H9 (cell line): ENCODE measurements around the gene SLCO4A1. TPM values are rescaled to one million over a fixed set of nuclear protein-coding genes. Genes with fewer than 3 reads are reported as not detected.

ENCODE experiments used
- DNase-seq: peaks from one replicate; pipeline ENCODE4 v3.0.0-alpha.2; 2017
- H2AFZ ChIP-seq: one replicate; pipeline ENCODE4 v1.6.1; 2013; ENCODE audit warnings: mild to moderate bottlenecking, low read length, control low read depth, moderate library complexity
- H2AK5ac ChIP-seq: 2 replicates; pipeline ENCODE4 v1.6.1; 2013; ENCODE audit warnings: low read length, control low read depth, mixed read lengths; ENCODE audit not compliant: insufficient read length
- H2BK120ac ChIP-seq: one replicate; pipeline ENCODE4 v1.6.1; 2013; ENCODE audit warnings: low read depth, mild to moderate bottlenecking, low read length, control low read depth, inconsistent platforms; ENCODE audit not compliant: poor library complexity, severe bottlenecking
- H2BK12ac ChIP-seq: 2 replicates; pipeline ENCODE4 v1.6.1; 2013; ENCODE audit warnings: low read length, control low read depth, mixed read lengths, low read depth; ENCODE audit not compliant: insufficient read length
- H2BK15ac ChIP-seq: 2 replicates; pipeline ENCODE4 v1.6.1; 2013; ENCODE audit warnings: low read depth, low read length, control low read depth
- H2BK20ac ChIP-seq: one replicate; pipeline ENCODE4 v1.6.1; 2013; ENCODE audit warnings: low read depth, mild to moderate bottlenecking, low read length, control low read depth, inconsistent platforms; ENCODE audit not compliant: poor library complexity, severe bottlenecking
- H2BK5ac ChIP-seq: 2 replicates; pipeline ENCODE4 v1.6.1; 2013; ENCODE audit warnings: low read length, control low read depth, mixed read lengths; ENCODE audit not compliant: insufficient read length
- H3K14ac ChIP-seq: 2 replicates; pipeline ENCODE4 v1.6.1; 2013; ENCODE audit warnings: low read length, control low read depth; ENCODE audit not compliant: insufficient read depth
- H3K18ac ChIP-seq: 2 replicates; pipeline ENCODE4 v1.6.1; 2013; ENCODE audit warnings: low read depth, mild to moderate bottlenecking, mixed read lengths, low read length, control low read depth; ENCODE audit not compliant: insufficient read length
- H3K23ac ChIP-seq: 2 replicates; pipeline ENCODE4 v1.6.1; 2013; ENCODE audit warnings: low read length, control low read depth, mixed read lengths, low read depth; ENCODE audit not compliant: insufficient read length
- H3K23me2 ChIP-seq: 2 replicates; pipeline ENCODE4 v1.6.1; 2013; ENCODE audit warnings: low read depth, mild to moderate bottlenecking, mixed read lengths, low read length, control low read depth; ENCODE audit not compliant: insufficient read length, poor library complexity, severe bottlenecking
- H3K27ac ChIP-seq: 2 replicates; pipeline ENCODE4 v1.5.1; 2013; ENCODE audit warnings: low read length, control low read depth, mixed read lengths, low read depth; ENCODE audit not compliant: insufficient read length
- H3K27me3 ChIP-seq: 2 replicates; pipeline ENCODE4 v1.6.1; 2013; ENCODE audit warnings: low read length, control low read depth, inconsistent platforms; ENCODE audit not compliant: insufficient read depth
- H3K4ac ChIP-seq: 2 replicates; pipeline ENCODE4 v1.6.1; 2013; ENCODE audit warnings: low read depth, mild to moderate bottlenecking, control low read depth, inconsistent platforms, low read length, moderate library complexity
- H3K4me1 ChIP-seq: 2 replicates; pipeline ENCODE4 v1.6.1; 2013; ENCODE audit warnings: low read length, control low read depth, inconsistent platforms; ENCODE audit not compliant: insufficient read depth
- H3K4me2 ChIP-seq: 2 replicates; pipeline ENCODE4 v1.6.1; 2013; ENCODE audit warnings: low read length, control low read depth, mixed read lengths; ENCODE audit not compliant: insufficient read length, insufficient read depth
- H3K56ac ChIP-seq: 2 replicates; pipeline ENCODE4 v1.6.1; 2013; ENCODE audit warnings: low read depth, mild to moderate bottlenecking, mixed read lengths, low read length, control low read depth; ENCODE audit not compliant: insufficient read length
- H3K79me1 ChIP-seq: 2 replicates; pipeline ENCODE4 v1.6.1; 2013; ENCODE audit warnings: low read depth, mild to moderate bottlenecking, moderate library complexity, low read length, control low read depth, inconsistent platforms; ENCODE audit not compliant: insufficient read depth, poor library complexity, severe bottlenecking
- H3K79me2 ChIP-seq: 2 replicates; pipeline ENCODE4 v1.6.1; 2013; ENCODE audit warnings: low read length, control low read depth, inconsistent platforms; ENCODE audit not compliant: insufficient read depth
- H3K9ac ChIP-seq: 2 replicates; pipeline ENCODE4 v1.6.1; 2013; ENCODE audit warnings: low read length, control low read depth, mixed read lengths; ENCODE audit not compliant: insufficient read length; ENCODE audit errors: extremely low read depth
- H3K9me3 ChIP-seq: one replicate; pipeline ENCODE4 v1.6.1; 2013; ENCODE audit warnings: low read depth, low read length, inconsistent platforms; ENCODE audit not compliant: control insufficient read depth
- H3T11ph ChIP-seq: one replicate; pipeline ENCODE4 v1.6.1; 2013; ENCODE audit warnings: mild to moderate bottlenecking, low read length, control low read depth, inconsistent platforms
- H4K20me1 ChIP-seq: one replicate; pipeline ENCODE4 v1.6.1; 2013; ENCODE audit not compliant: control insufficient read depth, insufficient read length, insufficient read depth
- H4K5ac ChIP-seq: 2 replicates; pipeline ENCODE4 v1.6.1; 2013; ENCODE audit warnings: low read depth, mild to moderate bottlenecking, mixed read lengths, low read length, control low read depth; ENCODE audit not compliant: insufficient read length
- H4K8ac ChIP-seq: replicated peaks from 2 replicates; pipeline ENCODE4 v1.6.1; 2013; ENCODE audit warnings: low read length, control low read depth, mixed read lengths, low read depth; ENCODE audit not compliant: insufficient read length
- H4K91ac ChIP-seq: 2 replicates; pipeline ENCODE4 v1.6.1; 2013; ENCODE audit warnings: low read depth, mild to moderate bottlenecking, moderate library complexity, mixed read lengths, low read length, control low read depth; ENCODE audit not compliant: insufficient read length
- H3K27ac Mint-ChIP-seq, 3 experiments: 2 replicates in 2 of 3; 3 replicates in 1 of 3; pipeline ENCODE4 v1.8.0; 2020 to 2021; ENCODE audit warnings: mixed read lengths in 3 of 3, mild to moderate bottlenecking in 1 of 3, moderate library complexity in 1 of 3
- H3K27me3 Mint-ChIP-seq: 2 replicates; pipeline ENCODE4 v1.8.0; 2021; ENCODE audit warnings: low read depth, mild to moderate bottlenecking, moderate library complexity, mixed read lengths
- H3K36me3 Mint-ChIP-seq, 3 experiments: 2 replicates in 2 of 3; 3 replicates in 1 of 3; pipeline ENCODE4 v1.8.0; 2020 to 2021; ENCODE audit warnings: low read depth in 3 of 3, mixed read lengths in 3 of 3; ENCODE audit not compliant: insufficient read depth in 1 of 3
- H3K4me1 Mint-ChIP-seq, 2 experiments: 2 replicates each; pipeline ENCODE4 v1.8.0; 2020; ENCODE audit warnings: mixed read lengths in 2 of 2
- H3K4me3 Mint-ChIP-seq, 2 experiments: 2 replicates in 1 of 2; 3 replicates in 1 of 2; pipeline ENCODE4 v1.8.0; 2020 to 2021; ENCODE audit warnings: mild to moderate bottlenecking in 2 of 2, mixed read lengths in 2 of 2, moderate library complexity in 1 of 2
- H3K9me3 Mint-ChIP-seq, 2 experiments: 2 replicates in 1 of 2; 3 replicates in 1 of 2; pipeline ENCODE4 v1.8.0; 2020; ENCODE audit warnings: mild to moderate bottlenecking in 2 of 2, mixed read lengths in 2 of 2, moderate library complexity in 1 of 2
- CTCF ChIP-seq: fragments of 200-600 bp; sonication (generic); conservative IDR thresholded peaks from 3 replicates; pipeline ENCODE4 v1.8.0; 2021; ENCODE audit warnings: antibody characterized with exemption, mild to moderate bottlenecking
- whole genome bisulfite sequencing: extraction: QIAGEN DNeasy Blood & Tissue Kit; methylation state at CpG from one replicate; pipeline ENCODE4 v1.1.7; 2013; ENCODE audit warnings: missing lambda C conversion rate, low lambda C conversion rate, mixed read lengths; ENCODE audit not compliant: insufficient read length; ENCODE audit errors: extremely low coverage; 5-methylcytosine and 5-hydroxymethylcytosine counted together
- total RNA-seq: library from RNA; stranded (reverse); gene quantifications from 2 replicates; pipeline ENCODE4 v1.2.1, GENCODE V29; 2021

SLCO4A1 gene
- total RNA-seq, 1 experiment from 2014 or later, result 9.4 TPM

DNA sequence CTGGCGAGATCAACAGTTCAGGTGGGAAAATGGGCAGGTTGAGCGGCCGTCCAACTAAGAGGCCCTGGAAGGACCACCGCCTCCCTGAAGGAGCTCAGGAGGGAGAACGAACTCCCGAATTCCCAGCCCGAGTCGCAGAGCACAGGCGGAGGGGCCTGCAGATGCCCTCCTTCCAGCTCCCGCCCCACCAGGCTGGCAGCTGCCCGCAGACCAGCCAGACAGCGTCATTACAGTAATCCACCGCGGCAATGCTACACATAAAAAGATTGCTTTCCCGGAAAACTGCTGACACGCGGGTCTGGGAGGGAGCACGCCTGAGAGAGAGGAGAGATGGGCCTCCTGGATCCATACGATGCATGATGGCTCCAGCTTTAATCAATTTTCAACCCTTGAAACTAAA lies 30.5 kb upstream of the SLCO4A1 start:
- DNase-seq, result no peak
- no peaks in the 10 kb centered on the region for H3K79me1 ChIP-seq
- H4K20me1 ChIP-seq, result peaks cover 2% of the 10 kb centered on the region
- H3K9me3 ChIP-seq, result no peaks in the 10 kb centered on the region
- no peaks in the 10 kb centered on the region; the same call in 1 of the 2 replicates for H3K4me1 ChIP-seq
- WGBS, result no CpG with 5 or more reads among the region's 19 CpGs
- no peak for TF ChIP-seq CTCF
- no peak overlapping the region for H2AK5ac ChIP-seq
- H3K79me2 ChIP-seq, result no peaks in the 10 kb centered on the region
- no peak overlapping the region for H3K9ac ChIP-seq
- H2BK20ac ChIP-seq, result no peak overlapping the region
- no peak overlapping the region for H2BK15ac ChIP-seq
- H2BK12ac ChIP-seq, result no peak overlapping the region
- H3K4ac ChIP-seq, result no peak overlapping the region
- no peak overlapping the region for H2AFZ ChIP-seq
- H3K36me3 Mint-ChIP-seq, result peaks cover 0 to 2% (median 0%) of the 10 kb centered on the region in 3 experiments; a peak in 2 of 7 replicates
- H3K27me3 Mint-ChIP-seq, result peaks cover 12% of the 10 kb centered on the region
- H3K4me1 Mint-ChIP-seq, result peaks cover 0 to 11% of the 10 kb centered on the region in 2 experiments; a peak in 1 of 4 replicates
- H3K27ac ChIP-seq, result no peak overlapping the region
- H4K5ac ChIP-seq, result no peak overlapping the region
- no peak overlapping the region for H3K23ac ChIP-seq
- H3K27me3 ChIP-seq, result no peaks in the 10 kb centered on the region
- peaks cover 0 to 3% of the 10 kb centered on the region in 2 experiments; a peak in 2 of 5 replicates for H3K9me3 Mint-ChIP-seq
- H3K56ac ChIP-seq, result no peak overlapping the region
- H3K27ac Mint-ChIP-seq, result no peak overlapping the region
- no peak overlapping the region for H3T11ph ChIP-seq
- no peak overlapping the region for H3K14ac ChIP-seq
- no peak overlapping the region for H3K4me3 Mint-ChIP-seq
- H3K4me2 ChIP-seq, result no peak overlapping the region
- no peak overlapping the region for H4K91ac ChIP-seq
- no peak overlapping the region for H4K8ac ChIP-seq
- no peak overlapping the region for H2BK120ac ChIP-seq
- H3K23me2 ChIP-seq, result no peaks in the 10 kb centered on the region
- no peak overlapping the region for H2BK5ac ChIP-seq
- H3K18ac ChIP-seq, result no peak overlapping the region
